ENCODE measurements around the gene FARP1. TPM values are rescaled to one million over a fixed set of nuclear protein-coding genes. Genes with fewer than 3 reads are reported as not detected.

FARP1 gene
- total and polyA plus RNA-seq, 3 experiments from 2014 or later, result 0.16 to 0.27 (median 0.26) TPM

DNA sequence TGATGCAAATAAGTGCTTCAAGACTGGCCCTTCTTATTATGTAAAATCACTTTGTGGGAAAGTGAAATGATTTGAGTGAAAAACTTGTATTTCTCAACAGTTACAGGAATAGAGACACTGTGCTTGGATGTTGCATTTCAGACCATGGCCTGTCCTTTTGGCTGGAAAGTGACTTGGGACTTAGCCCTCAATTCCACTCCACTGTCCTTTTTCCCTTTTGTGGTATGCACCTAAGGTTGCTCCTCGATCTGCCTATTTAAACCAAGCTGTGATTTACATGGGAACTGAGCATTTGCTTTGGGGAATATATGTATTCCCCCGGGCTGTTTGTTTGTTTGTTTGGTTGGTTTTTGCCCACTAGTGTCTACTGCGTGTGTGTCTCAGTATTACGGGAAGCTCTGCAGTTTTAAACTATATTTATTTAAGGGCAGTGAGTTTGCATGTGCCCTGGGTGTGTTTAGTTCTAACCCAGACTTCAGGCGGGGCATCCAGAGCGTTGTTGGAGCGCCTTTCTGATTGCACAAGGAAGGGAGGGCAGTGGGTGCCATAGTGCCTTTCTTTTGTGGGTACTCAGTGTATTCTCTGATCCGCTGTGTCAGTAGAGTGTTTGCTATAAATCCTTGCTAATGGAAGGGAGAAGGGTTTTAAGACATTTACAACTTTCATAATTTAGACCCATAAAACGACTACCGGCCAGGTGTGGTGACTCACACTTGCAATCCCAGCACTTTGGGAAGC is 52.3 kb downstream of the FARP1 start:
- Mint-ChIP-seq H3K9me3 (no peaks in the 10 kb centered on the region), H3K27me3 (peaks cover 3 to 8% of the 10 kb centered on the region in 2 donors), H3K36me3 (no peaks in the 10 kb centered on the region), H3K4me3 (no peak overlapping the region), H3K27ac (no peak overlapping the region), H3K4me1 (no peaks in the 10 kb centered on the region)
- ChIA-PET CTCF (no interaction called here), POLR2A (no interaction called here)
- Histone ChIP-seq H3K27me3 (ENCODE audit: insufficient read depth, low read length, poor library complexity, severe bottlenecking) (no peaks in the 10 kb centered on the region), H3K36me3 (ENCODE audit: insufficient read depth, low read length) (no peaks in the 10 kb centered on the region), H3K4me3 (ENCODE audit: low read length) (no peak overlapping the region), H3K4me1 (ENCODE audit: insufficient read depth, low read length) (no peaks in the 10 kb centered on the region), H3K27ac (ENCODE audit: low read depth, low read length) (no peak overlapping the region), H3K9me3 (ENCODE audit: low read length) (no peaks in the 10 kb centered on the region)
- DNase-seq, result no peak

- Histone ChIP-seq H3K4me1 (ENCODE audit: insufficient read depth, low read length) (no peaks in the 10 kb centered on the region), H3K9me3 (ENCODE audit: low read length) (no peaks in the 10 kb centered on the region), H3K36me3 (ENCODE audit: insufficient read depth, low read length) (no peaks in the 10 kb centered on the region), H3K27me3 (ENCODE audit: insufficient read depth, low read length, poor library complexity, severe bottlenecking) (no peaks in the 10 kb centered on the region), H3K27ac (ENCODE audit: low read depth, low read length) (no peak overlapping the region), H3K4me3 (ENCODE audit: low read length) (no peak overlapping the region)
- H3K4me3 Mint-ChIP-seq, result no peak overlapping the region
- peaks cover 7 to 10% of the 10 kb centered on the region in 2 donors for H3K27me3 Mint-ChIP-seq
- ChIA-PET CTCF (interaction anchor here (1.3 kb wide), 1 partner anchor 51 kb away, joined by 3 read pairs; no protein-coding TSS in a partner anchor), POLR2A (no interaction called here)
- H3K4me1 Mint-ChIP-seq, result no peaks in the 10 kb centered on the region
- H3K27ac Mint-ChIP-seq, result no peak overlapping the region
- no peaks in the 10 kb centered on the region for H3K36me3 Mint-ChIP-seq
- no peaks in the 10 kb centered on the region for H3K9me3 Mint-ChIP-seq
- no peak for DNase-seq
Measured at GRCh38 chr13:98198683-98199082, 55.8 kb downstream of the FARP1 start.

GRCh38 chr13:98199480-98199879 is 56.6 kb downstream of the FARP1 start:
- H3K27ac Mint-ChIP-seq, result no peak overlapping the region
- Histone ChIP-seq H3K4me1 (ENCODE audit: insufficient read depth, low read length) (no peaks in the 10 kb centered on the region), H3K36me3 (ENCODE audit: insufficient read depth, low read length) (no peaks in the 10 kb centered on the region), H3K9me3 (ENCODE audit: low read length) (no peaks in the 10 kb centered on the region), H3K27me3 (ENCODE audit: insufficient read depth, low read length, poor library complexity, severe bottlenecking) (no peaks in the 10 kb centered on the region), H3K4me3 (ENCODE audit: low read length) (no peak overlapping the region), H3K27ac (ENCODE audit: low read depth, low read length) (no peak overlapping the region)
- ChIA-PET CTCF (no interaction called here), POLR2A (no interaction called here)
- H3K9me3 Mint-ChIP-seq, result no peaks in the 10 kb centered on the region
- H3K4me1 Mint-ChIP-seq, result no peaks in the 10 kb centered on the region
- no peak for DNase-seq
- H3K36me3 Mint-ChIP-seq, result no peaks in the 10 kb centered on the region
- H3K27me3 Mint-ChIP-seq, result peaks cover 7 to 10% of the 10 kb centered on the region in 2 donors
- H3K4me3 Mint-ChIP-seq, result no peak overlapping the region

DNA sequence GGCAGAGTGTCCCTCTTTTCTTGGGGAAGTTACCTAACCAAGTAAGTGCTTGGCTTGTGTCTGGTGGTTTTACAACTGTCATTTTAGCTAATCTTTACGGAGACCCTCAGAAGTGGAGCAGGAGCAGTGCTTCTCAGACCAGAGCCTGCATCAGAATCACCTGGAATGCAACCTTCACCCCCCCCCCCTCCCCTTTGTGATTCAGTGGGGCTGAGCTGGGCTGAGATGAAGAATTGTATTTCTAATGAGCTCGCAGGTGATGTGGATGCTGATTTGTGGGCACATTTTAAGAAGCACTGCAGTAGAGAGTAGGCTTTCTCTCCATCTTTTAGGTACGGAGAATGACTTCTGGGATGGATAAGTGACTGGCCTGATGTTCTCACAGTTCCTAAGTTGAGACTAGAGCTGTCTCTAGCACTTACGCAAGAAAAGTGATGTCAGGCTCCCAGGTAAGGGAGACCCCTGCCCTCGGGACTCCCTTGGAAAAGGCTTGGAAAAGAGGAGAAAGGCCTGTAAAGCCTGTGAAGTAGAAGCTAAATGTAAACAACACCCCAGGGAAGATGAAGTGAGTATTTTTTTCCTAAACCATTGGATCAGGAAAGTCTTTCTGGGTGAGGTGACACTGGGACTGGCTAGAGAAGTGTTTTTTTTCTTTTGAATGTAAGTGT is 57.5 kb downstream of the FARP1 start:
- Mint-ChIP-seq H3K36me3 (no peaks in the 10 kb centered on the region), H3K4me3 (no peak overlapping the region), H3K4me1 (no peaks in the 10 kb centered on the region), H3K27ac (no peak overlapping the region), H3K9me3 (peaks cover 0 to 2% (median 0%) of the 10 kb centered on the region in 5 donors), H3K27me3 (peaks cover 7 to 10% of the 10 kb centered on the region in 2 donors)
- POLR2A ChIA-PET, result no interaction called here
- H3K9me3 ChIP-seq (ENCODE audit: low read length), result no peaks in the 10 kb centered on the region
- DNase-seq, result no peak
- no peaks in the 10 kb centered on the region for H3K36me3 ChIP-seq (ENCODE audit: insufficient read depth, low read length)
- H3K27ac ChIP-seq (ENCODE audit: low read depth, low read length), result no peak overlapping the region
- H3K4me3 ChIP-seq (ENCODE audit: low read length), result no peak overlapping the region
- H3K27me3 ChIP-seq (ENCODE audit: insufficient read depth, low read length, poor library complexity, severe bottlenecking), result no peaks in the 10 kb centered on the region
- CTCF ChIA-PET, result no interaction called here
- no peaks in the 10 kb centered on the region for H3K4me1 ChIP-seq (ENCODE audit: insufficient read depth, low read length)

DNA sequence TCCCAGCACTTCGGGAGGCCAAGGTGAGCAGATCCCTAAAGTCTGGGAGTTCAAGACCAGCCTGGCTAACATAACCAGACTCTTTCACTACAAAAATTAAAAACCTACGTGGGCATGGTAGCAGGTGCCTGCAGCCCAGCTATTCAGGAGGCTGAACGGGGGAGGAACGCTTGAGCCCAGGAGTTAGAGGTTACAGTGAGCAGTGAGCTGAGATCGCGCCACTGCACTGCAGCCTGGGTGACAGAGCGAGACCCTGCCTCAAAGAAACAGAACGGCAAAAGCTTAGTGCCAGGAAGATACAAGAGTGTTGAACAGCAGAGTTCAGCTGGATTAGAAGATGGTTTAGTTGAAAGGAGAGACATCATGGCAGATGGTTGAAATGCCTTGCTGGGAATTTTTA is 58.3 kb downstream of the FARP1 start:
- no peak for DNase-seq
- no peaks in the 10 kb centered on the region for H3K4me1 Mint-ChIP-seq
- H3K4me3 Mint-ChIP-seq, result no peak overlapping the region
- H3K36me3 Mint-ChIP-seq, result no peaks in the 10 kb centered on the region
- Histone ChIP-seq H3K27me3 (ENCODE audit: insufficient read depth, low read length, poor library complexity, severe bottlenecking) (no peaks in the 10 kb centered on the region), H3K27ac (ENCODE audit: low read depth, low read length) (no peak overlapping the region), H3K9me3 (ENCODE audit: low read length) (no peaks in the 10 kb centered on the region), H3K4me3 (ENCODE audit: low read length) (no peak overlapping the region), H3K36me3 (ENCODE audit: insufficient read depth, low read length) (no peaks in the 10 kb centered on the region), H3K4me1 (ENCODE audit: insufficient read depth, low read length) (no peaks in the 10 kb centered on the region)
- H3K9me3 Mint-ChIP-seq, result peaks cover 0 to 9% (median 4%) of the 10 kb centered on the region in 5 donors
- H3K27ac Mint-ChIP-seq, result no peak overlapping the region
- CTCF ChIA-PET, result no interaction called here
- POLR2A ChIA-PET, result no interaction called here
- H3K27me3 Mint-ChIP-seq, result peaks cover 8 to 10% of the 10 kb centered on the region in 2 donors

DNA sequence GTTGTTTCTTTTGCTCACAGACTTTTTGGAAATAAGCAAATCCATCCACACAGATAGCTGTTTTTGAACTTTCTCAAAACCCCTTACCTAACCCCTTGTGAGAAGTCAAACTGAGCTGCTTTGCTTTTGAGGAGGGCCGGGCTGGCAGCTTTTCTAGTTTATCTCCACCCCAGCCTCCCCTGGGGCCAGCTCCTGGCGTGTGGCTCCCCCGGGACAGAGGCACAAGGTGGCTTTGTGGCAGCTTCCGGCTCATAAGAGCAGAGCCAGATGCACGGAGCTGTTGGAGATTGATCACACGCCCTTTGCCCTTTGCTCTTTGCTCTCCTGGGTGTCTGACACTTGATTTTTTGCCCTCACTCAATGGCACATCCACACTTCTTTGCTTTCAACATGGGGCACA is 59.1 kb downstream of the FARP1 start:
- Histone ChIP-seq H3K27ac (ENCODE audit: low read depth, low read length) (no peak overlapping the region), H3K4me3 (ENCODE audit: low read length) (no peak overlapping the region), H3K36me3 (ENCODE audit: insufficient read depth, low read length) (no peaks in the 10 kb centered on the region), H3K9me3 (ENCODE audit: low read length) (no peaks in the 10 kb centered on the region), H3K4me1 (ENCODE audit: insufficient read depth, low read length) (no peaks in the 10 kb centered on the region), H3K27me3 (ENCODE audit: insufficient read depth, low read length, poor library complexity, severe bottlenecking) (no peaks in the 10 kb centered on the region)
- Mint-ChIP-seq H3K4me1 (no peaks in the 10 kb centered on the region), H3K27me3 (peaks cover 13 to 14% of the 10 kb centered on the region in 2 donors), H3K9me3 (peaks cover 0 to 13% (median 7%) of the 10 kb centered on the region in 5 donors), H3K4me3 (no peak overlapping the region), H3K36me3 (no peaks in the 10 kb centered on the region), H3K27ac (peak overlapping the region in 1 of 8 donors; percentile 85)
- no peak for DNase-seq
- POLR2A ChIA-PET, result no interaction called here
- CTCF ChIA-PET, result no interaction called here

GRCh38 chr13:98203646-98204326 is 60.9 kb downstream of the FARP1 start:
- Mint-ChIP-seq H3K36me3 (no peaks in the 10 kb centered on the region), H3K27me3 (peaks cover 14 to 17% of the 10 kb centered on the region in 2 donors), H3K4me1 (no peaks in the 10 kb centered on the region), H3K27ac (no peak overlapping the region), H3K9me3 (peaks cover 4 to 13% (median 7%) of the 10 kb centered on the region in 5 donors), H3K4me3 (no peak overlapping the region)
- H3K4me1 ChIP-seq (ENCODE audit: insufficient read depth, low read length), result no peaks in the 10 kb centered on the region
- H3K9me3 ChIP-seq (ENCODE audit: low read length), result no peaks in the 10 kb centered on the region
- H3K4me3 ChIP-seq (ENCODE audit: low read length), result no peak overlapping the region
- ChIA-PET POLR2A (no interaction called here), CTCF (interaction anchor here (0.7 kb wide), 1 partner anchor 20 kb away, joined by 3 read pairs; no protein-coding TSS in a partner anchor)
- no peaks in the 10 kb centered on the region for H3K36me3 ChIP-seq (ENCODE audit: insufficient read depth, low read length)
- no peak overlapping the region for H3K27ac ChIP-seq (ENCODE audit: low read depth, low read length)
- H3K27me3 ChIP-seq (ENCODE audit: insufficient read depth, low read length, poor library complexity, severe bottlenecking), result no peaks in the 10 kb centered on the region
- no peak for DNase-seq

DNA sequence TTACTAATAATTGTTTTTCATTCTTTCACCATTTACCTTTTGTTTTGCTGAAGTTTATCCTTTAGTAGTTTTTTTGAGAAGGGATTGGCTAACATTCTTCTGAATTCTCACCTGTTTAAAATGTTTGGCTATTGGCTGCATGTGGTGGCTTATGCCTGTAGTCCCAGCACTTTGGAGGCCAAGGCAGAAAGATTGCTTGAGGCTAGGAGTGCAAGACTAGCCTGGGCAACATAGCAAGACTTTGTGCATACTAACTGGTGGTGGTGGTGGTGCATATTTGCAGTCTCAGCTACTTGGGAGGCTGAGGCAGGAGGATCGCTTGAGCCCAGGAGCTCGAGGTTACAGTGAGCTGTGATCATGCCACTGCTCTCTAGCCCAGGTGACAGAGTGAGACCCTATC is 61.7 kb downstream of the FARP1 start:
- ChIA-PET CTCF (interaction anchor here (0.7 kb wide), 1 partner anchor 19 kb away, joined by 3 read pairs; no protein-coding TSS in a partner anchor), POLR2A (no interaction called here)
- Histone ChIP-seq H3K9me3 (ENCODE audit: low read length) (no peaks in the 10 kb centered on the region), H3K36me3 (ENCODE audit: insufficient read depth, low read length) (no peaks in the 10 kb centered on the region), H3K4me3 (ENCODE audit: low read length) (no peak overlapping the region), H3K27me3 (ENCODE audit: insufficient read depth, low read length, poor library complexity, severe bottlenecking) (no peaks in the 10 kb centered on the region), H3K27ac (ENCODE audit: low read depth, low read length) (no peak overlapping the region), H3K4me1 (ENCODE audit: insufficient read depth, low read length) (no peaks in the 10 kb centered on the region)
- peaks cover 4 to 13% (median 7%) of the 10 kb centered on the region in 5 donors for H3K9me3 Mint-ChIP-seq
- no peak for DNase-seq
- H3K27ac Mint-ChIP-seq, result no peak overlapping the region
- H3K4me1 Mint-ChIP-seq, result no peaks in the 10 kb centered on the region
- no peak overlapping the region for H3K4me3 Mint-ChIP-seq
- H3K36me3 Mint-ChIP-seq, result no peaks in the 10 kb centered on the region
- peaks cover 12 to 17% of the 10 kb centered on the region in 2 donors for H3K27me3 Mint-ChIP-seq

Measured in CD8-positive, alpha-beta memory T cell (primary cell).